GM18907 (cell line): ENCODE data around the gene CNGA4.
"Not testable (repeated sequence)": the region's sequence is repeated elsewhere in the genome, so short reads cannot be mapped to it uniquely, and the experiment has no call there.

Experiments used
- ATAC-seq: cut with Tn5 transposase; IDR thresholded peaks from one replicate; pipeline ENCODE4 v1.9.1; 2021; ENCODE audit warnings: mild to moderate bottlenecking, moderate library complexity; ENCODE audit not compliant: unreplicated experiment

Gene CNGA4

DNA sequence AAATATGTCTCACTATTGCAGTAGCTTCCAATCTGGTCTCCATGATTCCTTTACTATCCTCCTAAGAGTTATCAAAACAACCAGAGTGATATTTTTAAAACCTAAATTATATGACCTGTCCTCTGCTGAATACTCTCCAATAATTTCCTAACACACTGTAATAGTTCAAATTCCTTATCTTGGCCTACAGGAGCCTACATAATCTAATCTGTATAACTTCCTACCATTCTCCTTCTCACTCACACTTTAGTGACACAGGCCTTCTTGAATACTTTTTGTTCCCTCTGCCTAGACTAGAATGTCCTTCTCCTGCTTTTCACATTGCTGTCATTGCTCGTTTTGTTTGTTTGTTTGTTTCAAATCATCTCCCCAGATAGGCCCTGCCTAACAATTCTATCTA is 13.9 kb upstream of the CNGA4 start:
- ATAC-seq: no peak

GRCh38 chr11:6225896-6226295 is 13.0 kb upstream of the CNGA4 start:
- ATAC-seq: no peak

GRCh38 chr11:6228520-6228919 is 10.4 kb upstream of the CNGA4 start:
- ATAC-seq: no peak

DNA sequence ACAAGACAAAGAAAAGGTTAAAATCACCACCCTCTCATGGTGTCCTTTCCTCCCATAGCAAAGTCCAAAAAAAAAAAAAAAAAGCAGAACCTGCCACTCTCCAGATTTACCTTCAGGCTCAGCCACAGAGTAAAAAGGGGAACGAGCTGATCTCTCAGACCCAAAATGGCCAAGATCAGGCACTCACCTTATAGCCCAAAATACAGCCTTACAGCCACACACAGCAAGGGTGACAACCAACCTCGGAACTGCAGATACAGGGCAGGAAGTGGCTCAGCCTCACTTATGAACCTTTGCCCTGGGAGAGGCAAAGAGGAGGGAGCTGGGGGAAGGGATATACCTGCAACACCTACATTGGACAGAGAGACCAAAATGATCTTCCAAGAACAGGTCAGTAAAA is 9.0 kb upstream of the CNGA4 start:
- no peak for ATAC-seq

GRCh38 chr11:6232899-6233298 is 6.0 kb upstream of the CNGA4 start:
- ATAC-seq: no peak

- ATAC-seq: no peak
Observed at GRCh38 chr11:6233984-6234386, 4.9 kb upstream of the CNGA4 start.

DNA sequence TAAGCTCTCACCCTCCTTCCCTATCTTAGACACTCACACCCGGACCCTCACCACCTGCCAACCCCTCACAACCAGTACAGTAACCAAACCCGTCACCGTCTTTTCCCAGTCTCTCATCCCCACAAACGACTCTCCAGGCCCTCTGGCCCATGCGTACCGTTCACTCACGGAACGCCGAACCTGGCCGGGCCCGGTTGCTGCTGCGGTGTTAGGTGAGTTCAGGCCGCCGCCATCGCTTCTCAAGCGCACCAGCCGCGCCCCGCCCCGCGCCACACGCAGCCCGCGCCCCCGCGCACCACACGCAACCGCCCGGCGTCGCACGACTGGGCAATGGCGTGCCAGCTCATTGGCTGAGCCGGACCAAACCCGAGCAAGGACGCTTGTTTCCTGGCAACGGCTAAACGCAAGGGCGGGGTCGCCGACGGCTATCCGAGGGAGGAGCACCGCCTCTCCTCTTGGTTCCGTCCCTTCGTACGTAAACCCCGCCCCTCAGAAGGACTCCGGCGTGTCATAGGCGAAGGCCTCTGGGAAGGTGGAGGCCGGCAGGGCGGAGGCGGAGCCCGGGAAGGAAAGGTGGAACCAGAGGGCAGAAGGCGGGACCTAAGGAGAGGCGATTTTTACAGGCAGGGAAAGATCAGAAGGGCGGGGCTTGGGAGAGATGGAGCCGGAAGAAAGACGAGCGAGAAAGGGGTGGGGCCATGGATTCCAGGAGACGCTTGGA is 4.3 kb upstream of the CNGA4 start, which contains the start of gene FHIP1B:
FHIP1B (minus strand) TSS at position 250 of the 721 bp plus-strand sequence. CDS start 10,120 bp downstream, outside the sequence.
- ATAC-seq: peak; percentile 97

GRCh38 chr11:6237266-6237665 is 1.6 kb upstream of the CNGA4 start:
- ATAC-seq: no peak

DNA sequence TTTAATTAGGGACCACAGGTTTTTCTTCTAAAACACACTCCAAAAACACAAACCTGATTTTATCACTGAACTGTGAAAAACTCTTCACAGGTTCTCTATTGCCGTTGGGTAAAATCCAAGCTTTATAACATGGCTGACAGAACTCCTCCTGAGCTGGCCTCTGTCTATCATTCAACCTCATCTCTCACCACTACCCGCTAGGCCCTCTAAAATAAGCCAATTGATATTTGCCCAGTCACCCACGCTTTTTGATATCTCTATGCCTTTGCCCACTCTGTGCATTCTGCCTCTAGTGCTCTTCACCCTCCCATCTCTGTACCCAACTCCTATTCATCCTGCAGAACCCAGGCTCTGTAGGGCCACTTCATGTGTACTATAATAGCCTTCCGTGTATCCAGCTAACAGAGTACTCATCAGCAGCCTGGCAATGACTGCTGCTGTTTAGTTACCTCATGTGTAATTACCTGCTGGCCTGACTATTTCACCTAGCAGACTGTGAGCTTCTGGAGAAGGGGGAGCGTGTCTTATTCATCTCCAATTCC is 1.1 kb upstream of the CNGA4 start:
- no peak for ATAC-seq

- no peak for ATAC-seq
Observed at GRCh38 chr11:6240139-6240538, 1.2 kb downstream of the CNGA4 start.

- ATAC-seq: no peak
Observed at GRCh38 chr11:6240781-6241180, 1.9 kb downstream of the CNGA4 start.

DNA sequence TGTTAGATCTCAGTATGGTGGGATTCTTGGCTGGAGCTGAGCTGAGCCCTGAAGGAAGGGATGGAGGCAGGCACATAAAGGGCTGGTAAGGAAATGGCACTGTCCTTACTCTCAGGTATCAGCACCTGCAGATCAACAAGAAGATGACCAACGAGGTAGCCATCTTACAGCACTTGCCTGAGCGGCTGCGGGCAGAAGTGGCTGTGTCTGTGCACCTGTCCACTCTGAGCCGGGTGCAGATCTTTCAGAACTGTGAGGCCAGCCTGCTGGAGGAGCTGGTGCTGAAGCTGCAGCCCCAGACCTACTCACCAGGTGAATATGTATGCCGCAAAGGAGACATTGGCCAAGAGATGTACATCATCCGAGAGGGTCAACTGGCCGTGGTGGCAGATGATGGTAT is 2.4 kb downstream of the CNGA4 start:
- no peak for ATAC-seq

DNA sequence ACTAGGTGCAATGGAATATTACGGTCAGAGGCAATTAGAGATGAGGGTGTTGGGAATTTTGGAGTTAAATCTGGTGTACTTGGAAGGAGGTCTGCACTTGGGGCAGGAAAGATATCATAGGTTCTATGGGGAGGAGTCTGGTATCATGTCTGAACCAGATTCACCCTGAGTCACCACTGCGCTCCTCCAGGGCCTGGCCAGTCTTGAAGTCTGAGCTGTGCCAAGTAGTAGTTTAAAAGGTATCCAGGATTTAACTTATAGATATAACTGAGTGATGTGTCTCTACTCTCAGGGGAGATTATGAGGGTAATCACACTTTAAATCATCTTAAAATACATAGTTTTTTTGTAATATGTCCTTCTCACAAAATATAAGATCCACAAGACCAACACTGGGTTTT is 6.6 kb downstream of the CNGA4 start:
- ATAC-seq: no peak

GRCh38 chr11:6248248-6248647 is 9.4 kb downstream of the CNGA4 start:
- no peak for ATAC-seq

GRCh38 chr11:6248897-6249296 is 10.0 kb downstream of the CNGA4 start:
- ATAC-seq: not testable (repeated sequence)

DNA sequence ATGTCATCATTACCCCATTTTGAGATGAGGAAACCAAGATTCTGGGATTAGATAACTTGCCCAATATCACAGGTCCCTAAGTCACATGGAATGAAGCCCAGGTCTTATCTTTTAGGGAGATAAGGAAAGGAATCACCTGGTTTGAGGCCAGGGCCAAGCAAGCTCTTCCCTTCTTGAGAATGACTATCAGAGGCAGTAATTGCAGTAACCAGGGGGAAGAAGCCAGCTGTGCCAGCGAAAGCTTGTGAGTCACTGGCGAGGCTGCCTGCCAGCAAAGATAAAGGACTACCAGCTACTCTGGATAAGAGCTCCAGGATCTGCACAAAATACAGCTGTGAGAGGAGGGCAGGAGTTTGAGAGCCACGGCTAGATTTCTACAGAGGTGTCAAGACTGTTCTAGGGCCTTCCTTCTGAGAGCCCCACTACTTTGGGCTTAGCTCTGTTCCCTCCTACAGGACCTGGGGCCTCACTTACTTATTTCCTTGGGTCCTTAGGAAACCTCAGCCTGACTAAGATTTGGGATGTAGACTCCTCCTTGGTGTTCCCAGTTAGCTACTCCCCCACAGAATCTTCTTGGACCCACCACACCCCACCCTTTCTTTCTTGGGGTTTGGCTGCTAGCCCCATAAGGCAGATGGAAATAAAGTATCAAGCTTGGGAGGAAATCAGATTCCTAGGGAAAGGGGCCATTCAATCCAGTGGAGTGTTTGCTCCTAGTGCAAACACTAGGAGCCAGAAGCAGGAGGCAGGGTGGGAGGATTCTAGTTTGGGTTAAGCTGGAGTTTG is 11.1 kb downstream of the CNGA4 start:
- ATAC-seq: no peak

DNA sequence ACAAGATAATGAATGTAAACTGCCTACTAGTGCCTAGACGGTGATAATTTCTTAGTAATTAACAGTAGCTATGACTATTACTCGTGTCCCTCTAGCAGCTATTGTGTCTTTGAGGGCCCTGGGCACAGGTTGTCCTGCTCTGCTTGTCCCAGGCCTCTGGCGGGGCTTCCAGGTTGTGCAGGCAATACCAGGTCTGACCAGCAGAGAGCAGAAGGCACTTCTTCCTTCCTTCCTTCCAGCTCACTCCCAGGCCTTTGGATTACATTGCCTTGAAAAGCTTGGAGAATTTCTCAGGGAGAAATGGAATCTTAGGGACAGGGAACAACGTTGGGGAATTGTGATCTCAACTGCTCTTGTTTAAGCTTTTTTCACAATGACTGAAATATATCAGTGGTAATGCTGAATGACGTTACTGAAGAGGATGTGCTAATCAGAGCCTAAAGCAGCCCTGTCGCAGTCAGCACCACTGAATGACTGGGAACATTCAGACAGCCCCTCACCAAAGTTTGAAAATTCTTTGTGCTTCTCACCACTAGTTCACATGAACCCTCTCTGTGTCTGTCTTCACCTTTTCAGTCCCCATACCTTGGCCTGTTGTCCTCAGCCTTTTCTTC is 12.3 kb downstream of the CNGA4 start:
- peak; percentile 83 for ATAC-seq

DNA sequence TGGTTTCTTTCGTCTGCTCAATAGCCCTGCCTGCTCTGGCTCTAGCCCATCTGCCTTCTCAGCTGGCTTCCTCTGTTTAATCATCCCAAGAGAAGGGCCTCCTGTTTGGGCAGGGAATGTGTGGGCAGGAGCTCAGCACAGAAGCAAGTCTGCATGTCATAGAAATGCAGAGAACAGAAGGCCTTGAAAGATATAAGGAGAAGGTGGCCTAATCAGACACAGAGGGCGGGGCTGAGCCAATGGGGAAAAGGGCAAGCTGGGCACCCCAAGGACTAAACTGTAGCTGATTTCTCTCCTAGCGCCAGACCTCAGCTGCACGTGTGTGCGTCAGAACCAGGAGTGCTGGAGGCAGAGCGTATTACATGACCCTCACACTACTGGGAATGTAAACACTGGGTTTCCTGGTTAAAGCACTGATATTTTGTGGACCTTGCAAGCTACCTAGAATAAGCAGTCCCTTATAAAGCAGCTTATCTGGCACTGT is 13.1 kb downstream of the CNGA4 start:
- ATAC-seq: no peak

- peak; percentile 69 for ATAC-seq
Observed at GRCh38 chr11:6253197-6253596, 14.3 kb downstream of the CNGA4 start.

GRCh38 chr11:6258141-6258540 is 19.3 kb downstream of the CNGA4 start:
- ATAC-seq: no peak

DNA sequence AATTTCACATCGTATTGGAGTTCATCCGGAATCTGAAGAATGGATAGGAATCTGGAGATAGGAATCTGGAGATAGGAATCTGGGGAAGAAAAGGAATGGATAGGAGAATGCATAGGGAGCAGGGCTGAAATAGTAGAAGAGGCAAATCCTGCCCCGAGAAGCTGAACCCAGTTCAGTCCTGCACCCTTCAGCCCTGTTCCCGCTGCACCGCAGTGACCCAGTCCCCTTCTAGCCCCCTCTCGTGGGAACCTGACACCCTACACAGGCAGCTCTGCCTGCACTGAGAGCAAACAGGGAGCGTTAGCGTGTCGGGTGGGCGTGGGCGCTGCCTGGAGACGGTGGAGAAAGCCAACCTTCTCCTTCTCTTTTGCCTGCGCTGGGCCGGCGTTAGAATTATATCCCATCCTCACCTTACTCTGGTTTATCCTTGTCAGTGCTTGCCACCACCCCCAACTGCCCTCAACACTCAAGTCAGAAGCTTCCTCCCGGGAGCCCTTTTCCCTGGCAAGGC is 19.7 kb downstream of the CNGA4 start:
- ATAC-seq: no peak
